Peyer's patch (tissue), 4 donors: Measurements from ENCODE around the gene ARHGAP21.

ENCODE experiments used
- POLR2A ChIP-seq, 2 donors: fragments of 450-650 bp; IDR thresholded peaks; one replicate each; pipeline ENCODE4 v1.5.1; 2017; ENCODE audit warnings: antibody characterized with exemption in 2 of 2, mild to moderate bottlenecking in 2 of 2, moderate library complexity in 2 of 2
- TF ChIP-seq, protein P1 (sequence below), 6 experiments: fragments of 450-650 bp in 4 of 6; fragments of 200-600 bp in 2 of 6; sonication (generic) in 1 of 6; IDR thresholded peaks; one replicate each; pipeline ENCODE4 v1.5.1; 2017 to 2019; ENCODE audit warnings: antibody characterized with exemption in 6 of 6, mild to moderate bottlenecking in 3 of 6, moderate library complexity in 1 of 6

DNA sequence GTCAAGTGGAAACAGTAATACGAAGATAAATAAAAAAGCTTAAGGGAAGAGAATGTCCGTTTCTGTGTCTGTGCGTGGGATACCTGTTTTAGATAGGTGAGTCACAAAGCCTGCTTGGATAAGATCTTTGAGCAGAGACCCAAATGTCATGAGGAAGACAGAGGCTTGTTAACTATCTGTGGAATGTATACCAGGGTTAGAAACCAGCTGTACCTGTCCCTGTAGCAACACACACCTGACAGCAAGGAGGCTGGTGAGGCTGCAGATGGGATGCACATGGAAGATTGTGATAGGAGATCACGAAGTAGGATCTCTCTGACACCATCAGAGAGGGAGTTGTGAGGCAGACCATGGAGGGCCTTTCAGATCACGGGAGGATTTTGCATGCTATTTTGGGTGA is 105.3 kb downstream of the ARHGAP21 start:
- no peak for TF ChIP-seq POLR2A (IDR thresholded peaks at IDR 0.05)
- TF ChIP-seq, protein P1, sequence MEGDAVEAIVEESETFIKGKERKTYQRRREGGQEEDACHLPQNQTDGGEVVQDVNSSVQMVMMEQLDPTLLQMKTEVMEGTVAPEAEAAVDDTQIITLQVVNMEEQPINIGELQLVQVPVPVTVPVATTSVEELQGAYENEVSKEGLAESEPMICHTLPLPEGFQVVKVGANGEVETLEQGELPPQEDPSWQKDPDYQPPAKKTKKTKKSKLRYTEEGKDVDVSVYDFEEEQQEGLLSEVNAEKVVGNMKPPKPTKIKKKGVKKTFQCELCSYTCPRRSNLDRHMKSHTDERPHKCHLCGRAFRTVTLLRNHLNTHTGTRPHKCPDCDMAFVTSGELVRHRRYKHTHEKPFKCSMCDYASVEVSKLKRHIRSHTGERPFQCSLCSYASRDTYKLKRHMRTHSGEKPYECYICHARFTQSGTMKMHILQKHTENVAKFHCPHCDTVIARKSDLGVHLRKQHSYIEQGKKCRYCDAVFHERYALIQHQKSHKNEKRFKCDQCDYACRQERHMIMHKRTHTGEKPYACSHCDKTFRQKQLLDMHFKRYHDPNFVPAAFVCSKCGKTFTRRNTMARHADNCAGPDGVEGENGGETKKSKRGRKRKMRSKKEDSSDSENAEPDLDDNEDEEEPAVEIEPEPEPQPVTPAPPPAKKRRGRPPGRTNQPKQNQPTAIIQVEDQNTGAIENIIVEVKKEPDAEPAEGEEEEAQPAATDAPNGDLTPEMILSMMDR (IDR thresholded peaks at IDR 0.05): no peak
